T-helper 1 cell treated with Interleukin-12 subunit alpha and Interleukin-12 subunit beta and Interleukin-4 antibody, amounts not matched to agents 30 ng/mL and 1 ng/mL, for 36 hours (primary cell): Measurements from ENCODE around the gene UGT1A6. TPM values are rescaled to one million over a fixed set of nuclear protein-coding genes. Genes with fewer than 3 reads are reported as not detected.

Experiments
- intact Hi-C: fragments of 100-400 bp; cut with micrococcal nuclease; formaldehyde crosslinking; loops from one replicate; pipeline ENCODE4 v1.15.1; 2024
- total RNA-seq: library from RNA; stranded (reverse); gene quantifications from 2 replicates; pipeline ENCODE4 v1.2.3, GENCODE V29; 2022

The UGT1A6 gene
- total RNA-seq, 1 donor from 2014 or later = not detected

GRCh38 chr2:233799087-233799665, 106.5 kb downstream of the UGT1A6 start:
- intact Hi-C loops = loop anchor here (10.0 kb wide), 1 partner anchor 1576 kb away; no protein-coding TSS in a partner anchor

GRCh38 chr2:233799716-233800115, 107.0 kb downstream of the UGT1A6 start:
- intact Hi-C loops = loop anchor here (10.0 kb wide), 1 partner anchor 1575 kb away; no protein-coding TSS in a partner anchor

GRCh38 chr2:233800208-233800607, 107.5 kb downstream of the UGT1A6 start:
- intact Hi-C loops = no loop called here

GRCh38 chr2:233801357-233802131, 108.9 kb downstream of the UGT1A6 start:
- intact Hi-C loops = no loop called here

DNA sequence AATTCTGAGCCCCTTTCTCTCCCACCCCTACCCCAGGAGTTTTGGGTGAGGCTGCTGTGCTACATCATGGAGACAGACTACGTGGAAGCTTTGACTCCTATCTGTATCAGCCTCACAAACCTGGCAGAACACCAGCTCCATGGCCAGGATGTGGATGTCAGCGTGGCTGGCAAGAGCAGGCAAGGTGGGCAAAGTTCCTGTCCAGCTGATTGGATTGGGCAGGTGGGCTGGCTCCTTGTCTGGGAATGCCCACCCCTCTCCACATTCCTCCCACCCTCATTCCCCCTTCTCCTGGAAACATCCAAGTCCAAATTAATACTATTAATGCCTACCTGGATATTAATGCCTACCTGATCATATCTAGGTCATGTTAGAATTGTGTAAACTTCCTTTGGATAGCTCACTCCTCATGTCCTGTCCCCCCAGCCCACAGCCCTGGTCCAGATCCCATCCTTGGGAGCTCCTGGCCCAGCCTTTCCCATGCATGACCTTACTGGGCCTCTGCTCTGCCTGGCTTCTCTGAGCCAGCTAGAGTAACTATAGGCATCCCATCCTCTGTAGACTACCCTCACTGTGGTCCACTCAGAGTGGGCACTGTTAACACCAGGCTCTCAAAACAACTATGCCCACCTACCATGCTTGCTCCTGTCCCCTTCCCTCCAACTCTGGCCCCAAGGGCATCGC, 109.6 kb downstream of the UGT1A6 start:
- intact Hi-C loops = no loop called here

DNA sequence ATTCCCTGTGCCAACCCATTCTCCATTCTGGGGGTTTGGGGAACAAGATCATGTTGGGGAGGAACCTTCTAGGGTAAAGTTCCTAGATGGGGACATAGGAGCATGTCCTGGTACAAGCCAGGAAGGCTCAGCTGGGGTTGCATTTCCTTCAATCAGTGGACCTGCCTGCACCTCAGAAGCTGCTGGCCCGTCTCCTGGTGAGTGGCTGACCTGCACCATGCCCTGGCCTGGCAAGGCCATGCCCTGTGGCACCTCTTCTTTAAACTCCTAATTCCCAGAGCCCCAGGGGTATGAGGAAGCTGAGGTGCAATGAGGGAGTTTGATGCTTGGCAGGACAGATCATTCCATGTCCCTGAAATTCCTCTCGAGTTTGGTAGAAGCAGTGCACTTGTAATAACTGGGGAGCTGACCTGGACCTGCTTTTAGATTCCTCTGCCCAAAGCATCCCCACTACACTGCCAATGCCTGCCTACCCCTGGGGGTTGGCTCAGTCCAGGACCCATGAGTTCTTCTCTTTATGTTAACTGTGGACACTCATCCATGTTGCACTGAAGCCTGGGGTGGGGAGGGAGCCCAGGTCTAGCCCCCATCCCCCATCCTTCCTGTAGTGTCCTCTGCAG, 110.7 kb downstream of the UGT1A6 start:
- intact Hi-C loops = no loop called here

GRCh38 chr2:233803994-233804393, 111.3 kb downstream of the UGT1A6 start:
- intact Hi-C loops = no loop called here

GRCh38 chr2:233807215-233807865, 114.7 kb downstream of the UGT1A6 start:
- intact Hi-C loops = no loop called here

DNA sequence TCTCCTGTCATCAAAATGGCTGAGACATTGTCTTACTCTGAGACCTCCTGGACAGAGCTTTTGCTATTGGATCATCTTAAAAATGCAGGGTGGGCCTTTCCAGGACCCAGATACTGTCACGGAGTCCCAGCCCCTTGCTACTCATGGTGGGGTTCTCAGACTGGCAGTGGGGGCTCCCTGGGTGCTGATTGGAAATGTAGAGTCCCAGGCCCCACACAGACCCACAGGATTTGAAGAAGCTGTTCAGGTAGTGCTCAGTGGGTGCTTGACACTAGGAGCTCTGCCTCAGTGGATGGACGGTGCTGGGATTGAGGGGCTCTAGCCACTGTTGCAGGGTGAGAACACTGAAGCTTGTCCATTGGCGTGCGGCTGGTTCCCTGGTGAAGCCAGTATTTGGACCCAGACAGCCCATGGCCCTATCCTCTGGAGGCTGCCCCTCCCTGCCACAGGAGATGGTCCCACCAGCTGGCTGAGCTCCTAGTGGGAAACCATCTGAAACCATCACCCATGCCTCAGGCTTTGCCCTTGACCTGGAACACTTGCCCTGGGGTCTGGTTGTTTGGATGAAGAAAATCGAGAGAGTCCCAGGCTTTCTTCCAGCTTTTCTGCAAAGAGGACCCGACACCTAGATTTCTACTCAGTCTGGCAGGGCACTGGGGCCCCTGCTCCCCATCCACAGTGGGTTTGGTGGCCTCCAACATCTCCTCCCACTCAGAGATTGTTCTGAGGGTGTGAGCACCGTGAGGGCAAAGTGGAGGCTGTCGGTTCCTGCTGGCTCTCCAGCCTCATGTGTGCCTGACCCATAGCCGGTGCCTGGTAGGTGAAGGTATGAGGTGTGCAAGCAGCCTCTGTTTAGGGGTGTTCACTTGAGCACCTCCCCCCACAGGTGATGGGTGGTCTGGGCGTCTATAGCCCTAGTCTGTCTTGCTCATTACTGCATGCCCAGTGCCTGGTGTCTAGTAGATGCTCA, 115.6 kb downstream of the UGT1A6 start:
- intact Hi-C loops = no loop called here

DNA sequence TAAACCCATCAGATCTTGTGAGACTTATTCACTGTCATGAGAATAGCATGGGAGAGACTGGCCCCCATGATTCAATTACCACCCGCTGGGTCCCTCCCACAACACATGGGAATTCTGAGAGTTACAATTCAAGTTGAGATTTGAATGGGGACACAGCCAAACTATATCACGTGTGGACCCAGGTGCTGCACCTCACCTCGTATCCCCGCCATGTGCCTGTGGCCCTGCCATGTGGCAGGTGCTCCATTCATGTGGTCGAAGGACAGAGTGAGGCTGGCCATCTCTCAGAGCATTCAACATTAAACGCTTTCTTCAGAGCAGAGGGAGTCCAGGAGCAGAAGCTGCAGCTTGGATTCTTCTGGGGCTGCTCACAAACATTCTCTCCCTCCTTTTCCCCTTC, 117.7 kb downstream of the UGT1A6 start:
- intact Hi-C loops = no loop called here

DNA sequence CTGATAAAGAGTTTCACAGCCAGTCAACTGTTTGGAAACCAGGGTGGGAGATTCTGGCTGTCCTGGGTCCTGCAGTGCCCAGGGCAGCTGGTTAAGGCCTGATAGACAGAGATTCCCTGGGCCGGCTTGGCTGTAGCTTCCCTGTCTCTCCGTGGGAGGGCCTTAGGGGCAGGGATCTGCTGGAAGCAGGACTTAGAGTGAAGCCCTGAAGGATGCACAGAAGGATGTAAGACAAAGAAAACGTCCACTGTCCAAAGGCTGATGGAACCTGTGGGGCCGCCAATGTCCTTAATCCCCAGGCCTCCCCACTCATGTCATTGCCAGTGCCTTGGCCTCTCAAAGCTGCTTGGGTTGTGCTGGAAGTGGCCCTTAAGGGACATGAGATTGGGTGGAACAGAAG, 118.4 kb downstream of the UGT1A6 start:
- intact Hi-C loops = no loop called here

DNA sequence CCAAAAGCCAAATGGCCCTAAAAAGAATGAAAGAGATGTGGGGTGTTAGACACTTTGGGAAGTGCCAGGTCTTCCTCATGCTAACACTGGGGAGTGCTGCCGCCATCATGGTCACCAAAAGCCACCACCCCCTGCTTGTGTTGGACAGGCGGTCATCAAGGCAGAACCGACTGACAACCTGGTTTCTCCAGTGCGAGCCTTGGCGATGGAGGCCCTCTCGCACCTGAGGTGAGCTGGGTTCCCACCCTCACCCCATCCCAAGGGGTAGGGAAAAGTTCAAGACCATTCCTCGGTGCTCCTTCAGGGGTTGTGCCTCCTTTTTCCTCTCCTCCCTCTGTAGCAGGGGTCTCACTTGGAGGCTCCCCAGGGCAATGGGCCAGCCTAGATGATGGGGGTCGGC, 119.0 kb downstream of the UGT1A6 start:
- intact Hi-C loops = no loop called here

GRCh38 chr2:233813236-233814055, 120.8 kb downstream of the UGT1A6 start:
- intact Hi-C loops = no loop called here

DNA sequence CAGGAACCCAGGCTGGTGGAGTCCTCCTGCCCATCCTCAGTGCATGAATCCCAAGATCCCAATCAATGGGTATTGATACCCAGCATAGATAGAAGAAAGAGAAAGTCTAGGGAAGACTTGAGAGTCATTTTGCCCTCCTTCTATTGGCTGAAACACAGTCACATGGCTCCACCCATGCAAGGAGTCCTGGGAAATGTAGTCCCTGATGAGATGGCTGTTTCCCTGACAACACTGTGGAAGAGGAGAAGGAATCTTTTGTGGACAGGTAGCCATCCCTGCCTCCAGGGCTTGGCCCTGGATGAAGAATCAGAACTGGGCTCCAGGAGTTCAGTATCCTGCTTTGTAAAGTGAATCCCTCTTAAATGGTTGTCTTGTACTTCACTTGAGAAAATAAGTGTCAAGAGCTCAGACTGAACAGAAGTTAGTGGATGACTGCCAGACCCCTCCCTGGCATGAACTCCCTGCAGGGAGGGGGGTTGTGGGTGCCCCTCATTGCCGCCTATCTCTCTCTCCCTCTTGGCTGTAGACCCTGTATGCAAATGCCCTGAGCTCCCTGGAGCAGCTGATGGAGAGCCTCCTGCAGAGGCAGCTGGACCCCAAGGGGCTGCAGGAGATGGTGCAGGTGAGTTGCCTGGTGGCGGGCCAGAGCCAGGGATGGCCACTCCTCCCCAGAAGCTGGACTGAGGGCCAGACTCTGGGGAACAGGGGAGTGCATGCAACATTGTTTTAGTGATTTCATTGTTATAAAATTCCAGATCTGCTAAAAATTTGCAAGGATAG, 121.6 kb downstream of the UGT1A6 start:
- intact Hi-C loops = no loop called here

GRCh38 chr2:233815861-233816260, 123.2 kb downstream of the UGT1A6 start:
- intact Hi-C loops = no loop called here

- intact Hi-C loops = no loop called here
Measured at GRCh38 chr2:233816334-233816733, 123.6 kb downstream of the UGT1A6 start.

DNA sequence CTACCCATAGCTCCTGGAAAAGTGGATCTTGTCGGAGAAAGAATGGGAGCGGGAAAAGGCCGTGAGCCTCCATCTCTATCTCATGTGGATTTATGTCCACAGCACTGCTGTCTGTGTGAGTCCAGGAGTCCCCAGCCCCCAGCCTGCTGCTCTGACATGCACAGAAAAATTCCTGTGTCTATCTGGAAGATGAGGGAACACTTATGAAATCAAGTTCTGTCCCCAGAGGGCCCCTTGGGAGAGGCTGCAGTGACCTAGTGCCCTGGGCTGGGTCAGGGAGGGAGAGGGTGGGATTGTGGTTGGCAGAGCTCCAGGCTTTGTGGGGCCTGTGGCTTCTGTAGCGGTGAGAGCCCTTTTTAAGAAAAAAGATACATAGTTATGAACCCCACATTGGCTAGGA, 124.1 kb downstream of the UGT1A6 start:
- intact Hi-C loops = no loop called here

DNA sequence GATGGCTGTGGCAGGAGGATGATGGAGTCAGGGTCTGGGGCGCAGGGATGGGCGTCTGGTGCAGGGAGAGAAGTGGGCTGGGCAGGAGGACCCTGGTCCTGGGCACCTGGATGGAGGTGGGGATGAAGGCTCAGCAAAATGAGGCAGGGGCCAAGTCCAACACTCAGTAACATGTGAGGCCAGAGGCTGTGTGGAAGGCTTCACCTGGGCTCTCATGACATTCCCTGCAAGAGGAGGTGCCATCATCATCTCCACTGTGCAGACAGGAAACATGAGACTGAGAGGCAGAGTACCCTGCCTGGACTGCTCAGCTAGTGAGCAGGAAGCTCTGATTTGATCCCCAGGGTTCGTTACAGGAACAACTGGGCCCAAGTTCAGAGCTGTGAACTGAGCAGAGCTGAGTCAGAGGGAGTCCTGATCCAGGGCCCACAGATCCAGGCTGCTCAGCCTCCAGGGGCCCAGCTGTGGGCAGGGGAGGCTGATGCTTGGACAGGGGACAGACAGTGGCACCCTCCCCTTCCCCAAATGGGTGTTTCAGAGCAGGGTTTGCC, 124.7 kb downstream of the UGT1A6 start:
- intact Hi-C loops = no loop called here
